HEK293 (cell line): ENCODE data around the gene GDPGP1.

ENCODE experiments used
- HOXD13 ChIP-seq: sonication (generic); formaldehyde crosslinking; IDR thresholded peaks from 2 replicates; pipeline ENCODE4 v1.8.0; 2022; ENCODE audit warnings: missing genetic modification reagents, borderline replicate concordance
- KLF9 ChIP-seq: fragments of 450-650 bp; formaldehyde crosslinking; IDR thresholded peaks from 2 replicates; pipeline ENCODE4 v1.5.1; 2016; ENCODE audit warnings: missing biosample characterization, missing genetic modification characterization, low read depth
- PRDM2 ChIP-seq: fragments of 450-650 bp; formaldehyde crosslinking; IDR thresholded peaks from 2 replicates; pipeline ENCODE4 v1.5.1; 2016; ENCODE audit warnings: missing biosample characterization, missing genetic modification characterization, borderline replicate concordance
- SCRT1 ChIP-seq: fragments of 450-650 bp; formaldehyde crosslinking; IDR thresholded peaks from 2 replicates; pipeline ENCODE4 v1.5.1; 2016; ENCODE audit warnings: missing biosample characterization, missing genetic modification characterization, borderline replicate concordance
- SETDB1 ChIP-seq: IDR thresholded peaks from one replicate; pipeline ENCODE4 v1.6.1; 2017; ENCODE audit warnings: mild to moderate bottlenecking, low read length, moderate library complexity, mixed read lengths; ENCODE audit not compliant: insufficient read length
- WT1 ChIP-seq: fragments of 450-650 bp; formaldehyde crosslinking; IDR thresholded peaks from 2 replicates; pipeline ENCODE4 v1.5.1; 2016; ENCODE audit warnings: missing biosample characterization, missing genetic modification characterization
- YY2 ChIP-seq: fragments of 450-650 bp; formaldehyde crosslinking; IDR thresholded peaks from 2 replicates; pipeline ENCODE4 v1.5.1; 2016; ENCODE audit warnings: missing biosample characterization, missing genetic modification characterization
- ZFP69B ChIP-seq: fragments of 450-650 bp; formaldehyde crosslinking; IDR thresholded peaks from 2 replicates; pipeline ENCODE4 v1.5.1; 2016; ENCODE audit warnings: missing biosample characterization, missing genetic modification characterization
- ZNF10 ChIP-seq: fragments of 450-650 bp; formaldehyde crosslinking; IDR thresholded peaks from 2 replicates; pipeline ENCODE4 v1.5.1; 2017; ENCODE audit warnings: missing biosample characterization, missing genetic modification characterization
- ZNF133 ChIP-seq: fragments of 450-650 bp; formaldehyde crosslinking; IDR thresholded peaks from 2 replicates; pipeline ENCODE4 v1.5.1; 2016; ENCODE audit warnings: missing biosample characterization, missing genetic modification characterization
- ZNF362 ChIP-seq: fragments of 450-650 bp; formaldehyde crosslinking; IDR thresholded peaks from 2 replicates; pipeline ENCODE4 v1.5.1; 2016; ENCODE audit warnings: missing biosample characterization, missing genetic modification characterization
- ZNF37A ChIP-seq: fragments of 450-650 bp; IDR thresholded peaks from 2 replicates; pipeline ENCODE4 v1.5.1; 2018; ENCODE audit warnings: missing biosample characterization, missing genetic modification characterization
- ZNF394 ChIP-seq: fragments of 450-650 bp; formaldehyde crosslinking; IDR thresholded peaks from 2 replicates; pipeline ENCODE4 v1.5.1; 2016; ENCODE audit warnings: missing biosample characterization, missing genetic modification characterization, mild to moderate bottlenecking, moderate library complexity, borderline replicate concordance
- ZNF433 ChIP-seq: fragments of 450-650 bp; formaldehyde crosslinking; IDR thresholded peaks from 2 replicates; pipeline ENCODE4 v1.5.1; 2016; ENCODE audit warnings: missing biosample characterization, missing genetic modification characterization, low read depth
- ZNF510 ChIP-seq: fragments of 450-650 bp; formaldehyde crosslinking; IDR thresholded peaks from 2 replicates; pipeline ENCODE4 v1.5.1; 2018; ENCODE audit warnings: mild to moderate bottlenecking, missing genetic modification characterization, missing biosample characterization; ENCODE audit not compliant: insufficient replicate concordance
- ZNF558 ChIP-seq: fragments of 450-650 bp; formaldehyde crosslinking; IDR thresholded peaks from 2 replicates; pipeline ENCODE4 v1.5.1; 2016; ENCODE audit warnings: missing biosample characterization, missing genetic modification characterization
- ZNF596 ChIP-seq: fragments of 450-650 bp; IDR thresholded peaks from 2 replicates; pipeline ENCODE4 v1.5.0; 2018; ENCODE audit warnings: missing biosample characterization, mild to moderate bottlenecking, missing genetic modification characterization, moderate library complexity
- ZNF626 ChIP-seq: fragments of 450-650 bp; sonication (Bioruptor Pico); formaldehyde crosslinking; IDR thresholded peaks from 2 replicates; pipeline ENCODE4 v1.5.1; 2018; ENCODE audit warnings: missing biosample characterization, missing genetic modification characterization, inconsistent platforms
- ZNF654 ChIP-seq: fragments of 450-650 bp; formaldehyde crosslinking; IDR thresholded peaks from 2 replicates; pipeline ENCODE4 v1.5.1; 2016; ENCODE audit warnings: low read depth, missing biosample characterization, missing genetic modification characterization
- ZNF707 ChIP-seq: fragments of 450-650 bp; formaldehyde crosslinking; IDR thresholded peaks from 2 replicates; pipeline ENCODE4 v1.5.1; 2016; ENCODE audit warnings: missing biosample characterization, missing genetic modification characterization
- ZNF747 ChIP-seq: fragments of 450-650 bp; formaldehyde crosslinking; IDR thresholded peaks from 2 replicates; pipeline ENCODE4 v1.5.1; 2016; ENCODE audit warnings: missing biosample characterization, missing genetic modification characterization
- ZNF76 ChIP-seq: fragments of 450-650 bp; formaldehyde crosslinking; IDR thresholded peaks from 2 replicates; pipeline ENCODE4; 2016; ENCODE audit warnings: low read depth, missing biosample characterization, missing genetic modification characterization, borderline replicate concordance
- ZNF830 ChIP-seq: fragments of 450-650 bp; IDR thresholded peaks from 2 replicates; pipeline ENCODE4 v1.5.0; 2018; ENCODE audit warnings: missing biosample characterization, missing genetic modification characterization, low read depth, mild to moderate bottlenecking, moderate library complexity
- TF ChIP-seq, protein P1 (sequence below): fragments of 450-650 bp; formaldehyde crosslinking; IDR thresholded peaks from 2 replicates; pipeline ENCODE4 v1.5.1; 2016; ENCODE audit warnings: missing biosample characterization, missing genetic modification characterization, borderline replicate concordance
- TF ChIP-seq, protein P2 (sequence below): fragments of 450-650 bp; formaldehyde crosslinking; IDR thresholded peaks from 2 replicates; pipeline ENCODE4 v1.5.1; 2017; ENCODE audit warnings: missing biosample characterization, missing genetic modification characterization

Gene GDPGP1

GRCh38 chr15:90233387-90234095, 468 bp upstream of the GDPGP1 start, which contains the start of gene CIB1 (continued):
- TF ChIP-seq PRDM2 (tag by site-specific recombination) (no peak), ZNF76 (tag by site-specific recombination) (peak; percentile 56; the same call in 1 of the 2 replicates), ZNF707 (tag by site-specific recombination) (no peak), ZNF433 (no peak), WT1 (no peak; the same call in 1 of the 2 replicates), ZNF37A (tag by site-specific recombination) (no peak), ZFP69B (tag by site-specific recombination) (no peak), ZNF654 (no peak), YY2 (tag by site-specific recombination) (no peak), HOXD13 (no peak), KLF9 (tag by site-specific recombination) (peak; percentile 87), ZNF830 (tag by site-specific recombination) (no peak), ZNF747 (tag by site-specific recombination) (no peak), ZNF626 (tag by site-specific recombination) (no peak), ZNF558 (tag by site-specific recombination) (no peak), ZNF394 (tag by site-specific recombination) (peak; percentile 64; the same call in 1 of the 2 replicates), SCRT1 (tag by site-specific recombination) (no peak), ZNF596 (tag by site-specific recombination) (no peak), ZNF362 (tag by site-specific recombination) (no peak), SETDB1 (no peak), ZNF510 (tag by site-specific recombination) (no peak), ZNF10 (tag by site-specific recombination) (0 out of 2 replicates have a peak, but pooled peaks have one; percentile 7), ZNF133 (tag by site-specific recombination) (no peak)
- TF ChIP-seq, protein P1, sequence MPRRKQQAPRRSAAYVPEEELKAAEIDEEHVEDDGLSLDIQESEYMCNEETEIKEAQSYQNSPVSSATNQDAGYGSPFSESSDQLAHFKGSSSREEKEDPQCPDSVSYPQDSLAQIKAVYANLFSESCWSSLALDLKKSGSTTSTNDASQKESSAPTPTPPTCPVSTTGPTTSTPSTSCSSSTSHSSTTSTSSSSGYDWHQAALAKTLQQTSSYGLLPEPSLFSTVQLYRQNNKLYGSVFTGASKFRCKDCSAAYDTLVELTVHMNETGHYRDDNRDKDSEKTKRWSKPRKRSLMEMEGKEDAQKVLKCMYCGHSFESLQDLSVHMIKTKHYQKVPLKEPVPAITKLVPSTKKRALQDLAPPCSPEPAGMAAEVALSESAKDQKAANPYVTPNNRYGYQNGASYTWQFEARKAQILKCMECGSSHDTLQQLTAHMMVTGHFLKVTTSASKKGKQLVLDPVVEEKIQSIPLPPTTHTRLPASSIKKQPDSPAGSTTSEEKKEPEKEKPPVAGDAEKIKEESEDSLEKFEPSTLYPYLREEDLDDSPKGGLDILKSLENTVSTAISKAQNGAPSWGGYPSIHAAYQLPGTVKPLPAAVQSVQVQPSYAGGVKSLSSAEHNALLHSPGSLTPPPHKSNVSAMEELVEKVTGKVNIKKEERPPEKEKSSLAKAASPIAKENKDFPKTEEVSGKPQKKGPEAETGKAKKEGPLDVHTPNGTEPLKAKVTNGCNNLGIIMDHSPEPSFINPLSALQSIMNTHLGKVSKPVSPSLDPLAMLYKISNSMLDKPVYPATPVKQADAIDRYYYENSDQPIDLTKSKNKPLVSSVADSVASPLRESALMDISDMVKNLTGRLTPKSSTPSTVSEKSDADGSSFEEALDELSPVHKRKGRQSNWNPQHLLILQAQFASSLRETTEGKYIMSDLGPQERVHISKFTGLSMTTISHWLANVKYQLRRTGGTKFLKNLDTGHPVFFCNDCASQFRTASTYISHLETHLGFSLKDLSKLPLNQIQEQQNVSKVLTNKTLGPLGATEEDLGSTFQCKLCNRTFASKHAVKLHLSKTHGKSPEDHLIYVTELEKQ (tag by site-specific recombination) = no peak
- TF ChIP-seq, protein P2, sequence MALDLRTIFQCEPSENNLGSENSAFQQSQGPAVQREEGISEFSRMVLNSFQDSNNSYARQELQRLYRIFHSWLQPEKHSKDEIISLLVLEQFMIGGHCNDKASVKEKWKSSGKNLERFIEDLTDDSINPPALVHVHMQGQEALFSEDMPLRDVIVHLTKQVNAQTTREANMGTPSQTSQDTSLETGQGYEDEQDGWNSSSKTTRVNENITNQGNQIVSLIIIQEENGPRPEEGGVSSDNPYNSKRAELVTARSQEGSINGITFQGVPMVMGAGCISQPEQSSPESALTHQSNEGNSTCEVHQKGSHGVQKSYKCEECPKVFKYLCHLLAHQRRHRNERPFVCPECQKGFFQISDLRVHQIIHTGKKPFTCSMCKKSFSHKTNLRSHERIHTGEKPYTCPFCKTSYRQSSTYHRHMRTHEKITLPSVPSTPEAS = no peak
